GM18867 (cell line): Measurements from ENCODE around the gene EPHA10.
A peak's percentile ranks its signal among the peaks of the same experiment; 100 is the strongest.

ENCODE experiments used
- ATAC-seq: cut with Tn5 transposase; IDR thresholded peaks from one replicate; pipeline ENCODE4 v1.9.1; 2021; ENCODE audit warnings: mild to moderate bottlenecking, moderate library complexity; ENCODE audit not compliant: unreplicated experiment

EPHA10 gene

DNA sequence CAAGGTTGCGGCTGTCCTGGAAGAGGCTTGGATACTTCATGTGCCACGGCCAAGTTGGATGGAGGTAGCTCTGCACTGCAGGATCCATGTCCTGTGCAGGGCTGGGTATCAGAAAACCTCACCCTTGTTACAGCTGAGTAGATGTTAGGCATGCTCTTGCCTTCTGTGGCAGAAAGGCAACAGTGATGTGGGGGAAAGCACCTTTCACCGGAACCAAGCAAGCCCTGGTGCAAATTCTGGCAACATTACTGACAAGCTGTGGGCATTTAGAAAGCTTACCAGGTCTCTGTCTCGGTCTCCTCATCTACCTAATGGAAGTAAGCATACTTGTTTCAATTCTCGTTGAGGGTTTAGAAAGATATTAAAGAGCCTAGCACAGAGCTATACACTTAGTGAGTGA, 87.1 kb downstream of the EPHA10 start:
- ATAC-seq = no peak

GRCh38 chr1:37677143-37677439, 87.8 kb downstream of the EPHA10 start:
- no peak for ATAC-seq

DNA sequence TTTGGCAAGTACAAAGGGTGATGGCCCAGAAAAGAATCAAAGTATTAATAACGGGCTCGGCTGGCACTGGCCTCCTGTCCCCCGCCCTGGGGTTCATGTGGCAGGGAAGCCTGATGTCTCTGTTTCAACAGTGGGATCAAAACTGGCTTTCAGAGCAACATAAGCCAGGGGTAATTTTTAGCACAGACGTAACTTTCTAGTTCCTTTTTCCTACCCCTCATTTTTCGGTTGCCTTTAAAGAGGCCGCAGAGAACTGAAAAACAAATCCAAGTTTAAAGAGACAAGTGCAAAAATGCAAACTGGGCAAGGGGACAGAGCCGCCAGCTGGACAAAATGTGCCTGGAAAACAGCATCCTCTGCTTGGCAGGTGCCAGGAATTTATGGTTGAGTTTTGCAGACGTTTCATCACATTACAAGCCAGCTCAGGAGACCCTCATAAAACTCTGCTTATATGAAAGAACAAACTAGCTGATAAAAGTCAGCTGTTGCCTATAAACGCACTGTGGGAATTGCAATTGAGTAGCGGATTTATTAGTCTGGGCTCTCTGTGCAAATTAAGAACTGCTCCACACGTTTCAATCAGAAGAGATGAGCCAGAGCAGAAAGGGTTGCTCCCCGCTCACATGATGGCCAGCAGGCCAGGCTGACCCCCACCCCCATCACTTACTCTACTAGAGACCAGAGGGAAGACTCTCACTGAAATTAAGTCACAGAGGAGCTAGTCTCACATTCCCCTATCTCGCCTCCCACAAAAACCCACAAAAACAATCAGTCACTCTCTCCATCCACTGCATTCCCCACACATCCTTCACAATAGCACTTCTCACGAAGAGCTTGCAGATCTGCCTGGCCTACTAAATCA, 88.4 kb downstream of the EPHA10 start:
- peak; percentile 49 for ATAC-seq

DNA sequence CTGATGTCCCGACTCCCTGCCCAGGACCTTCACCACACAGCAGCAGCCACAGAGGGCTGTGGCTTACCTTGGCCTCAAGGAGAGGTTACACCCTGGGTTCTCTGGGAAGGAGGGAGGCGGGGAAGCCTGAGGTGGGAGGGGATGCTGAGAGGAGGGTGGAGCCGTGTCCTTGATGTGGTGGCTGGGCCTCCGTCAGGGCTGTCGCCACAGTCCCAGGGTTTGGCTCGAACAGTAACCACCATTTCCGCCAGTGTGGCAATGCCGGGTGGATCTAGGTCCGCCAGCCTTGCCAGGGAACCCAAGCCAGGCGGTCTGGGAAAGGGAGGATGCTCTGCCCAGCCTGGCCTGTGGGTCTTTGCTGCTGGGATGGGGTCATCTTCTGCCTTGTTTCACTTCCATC, 91.0 kb downstream of the EPHA10 start:
- ATAC-seq = no peak

DNA sequence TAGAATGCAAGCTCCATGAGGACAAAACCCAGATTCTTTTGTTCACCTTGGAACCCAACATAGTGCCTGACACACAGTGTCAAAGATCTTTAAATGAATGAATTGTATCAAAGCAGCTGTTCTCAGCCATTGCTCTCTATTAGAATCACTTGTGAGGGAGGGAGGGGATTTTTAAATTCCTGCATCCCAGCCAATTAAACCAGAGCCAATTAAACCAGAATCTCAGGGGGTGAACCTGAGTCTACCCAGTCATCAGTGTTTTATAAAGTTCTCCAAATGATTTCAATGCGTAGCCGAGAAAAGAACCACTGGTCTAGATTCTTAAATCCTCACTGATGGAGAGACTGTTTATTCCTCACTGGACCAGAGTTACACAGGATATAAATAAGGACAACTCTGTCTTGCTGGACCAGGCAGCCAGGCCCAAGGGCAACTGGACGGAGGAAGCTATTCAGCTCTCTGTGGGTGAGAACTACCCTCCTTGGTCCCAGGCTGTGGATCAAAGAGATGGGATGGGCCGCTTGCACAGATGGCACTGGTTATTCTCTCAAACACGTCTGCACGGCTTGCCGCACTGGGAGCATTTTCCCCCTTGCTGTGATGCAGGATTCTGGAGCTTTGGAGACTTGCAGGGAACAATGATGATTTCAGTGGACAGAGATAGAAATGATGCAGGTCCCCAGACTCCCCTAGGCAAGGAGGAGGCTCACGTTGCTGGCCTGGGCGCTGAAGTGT, 92.6 kb downstream of the EPHA10 start:
- no peak for ATAC-seq

- ATAC-seq = no peak
These were observed 93.7 kb downstream of the EPHA10 start for GRCh38 chr1:37671261-37671660.

DNA sequence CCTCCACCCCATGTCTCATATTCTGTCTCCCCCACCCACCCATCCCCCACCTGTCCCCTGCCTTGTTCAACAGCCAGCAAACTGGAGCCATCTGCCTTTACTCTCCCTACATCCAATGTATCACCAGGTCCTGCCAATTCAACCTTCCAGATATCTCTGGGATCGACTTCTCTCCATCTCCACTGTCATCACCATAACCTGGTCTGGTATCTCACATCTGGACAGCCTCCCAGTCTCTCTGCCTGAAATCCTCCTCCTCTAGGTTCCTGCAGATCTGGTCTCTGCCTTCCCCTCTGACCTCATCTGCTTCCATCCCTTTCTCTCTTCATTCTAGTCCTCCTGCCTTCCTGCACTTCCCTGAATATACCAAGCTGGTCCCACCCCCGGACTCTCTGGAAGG, 94.8 kb downstream of the EPHA10 start:
- ATAC-seq = no peak

- ATAC-seq = no peak
These were observed 97.8 kb downstream of the EPHA10 start for GRCh38 chr1:37667023-37667671.

DNA sequence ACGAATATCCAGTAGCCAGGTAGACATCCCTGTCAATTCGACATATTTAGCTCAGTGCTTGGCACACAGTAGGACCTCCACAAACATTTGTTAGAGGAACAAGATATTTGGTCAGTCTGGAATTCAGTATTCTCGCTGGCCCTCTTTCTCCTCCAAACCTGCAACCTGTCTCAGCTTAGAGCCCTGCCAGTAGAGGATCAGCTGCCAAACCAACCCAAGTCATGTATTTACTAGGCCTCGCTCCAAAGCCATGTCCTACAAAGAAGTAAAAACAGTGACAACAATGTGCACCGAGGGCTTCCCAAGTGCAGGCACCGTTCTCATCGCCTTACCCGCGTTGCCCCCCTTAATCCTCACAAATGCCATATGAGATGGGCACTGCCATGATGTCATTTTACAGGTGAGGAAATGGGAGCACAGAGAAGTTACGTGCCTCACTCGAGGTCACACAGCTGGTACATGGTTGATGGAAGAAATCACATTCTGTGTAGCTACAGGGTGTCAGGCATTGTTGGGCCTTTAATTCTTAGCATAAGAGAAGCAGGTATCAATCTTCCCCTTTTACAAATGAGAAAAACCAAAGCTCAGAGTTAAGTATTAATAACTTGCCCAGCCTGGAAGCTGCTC, 98.6 kb downstream of the EPHA10 start:
- no peak for ATAC-seq
